AML-193 (cell line): Measurements from ENCODE around the gene GPC2.
A peak's percentile ranks its signal among the peaks of the same experiment; 100 is the strongest.

Experiments used
- DNase-seq, 2 experiments: peaks; one replicate each; lab custom pipeline; 2025; lab: John Stamatoyannopoulos, UW

The GPC2 gene

GRCh38 chr7:100120733-100121036, 56.5 kb downstream of the GPC2 start:
- no peak for DNase-seq

- peak; percentile 17 to 28 for DNase-seq
These were observed 57.0 kb downstream of the GPC2 start for GRCh38 chr7:100119970-100120732.
